ENCODE results near the gene GAA. TPM values are rescaled to one million over a fixed set of nuclear protein-coding genes. Genes with fewer than 3 reads are reported as not detected.
A peak's percentile ranks its signal among the peaks of the same experiment; 100 is the strongest.
"Not testable (repeated sequence)": the region's sequence is repeated elsewhere in the genome, so short reads cannot be mapped to it uniquely, and the experiment has no call there.

GAA gene
- total RNA-seq, 1 donor from 2014 or later = 17.9 TPM

DNA sequence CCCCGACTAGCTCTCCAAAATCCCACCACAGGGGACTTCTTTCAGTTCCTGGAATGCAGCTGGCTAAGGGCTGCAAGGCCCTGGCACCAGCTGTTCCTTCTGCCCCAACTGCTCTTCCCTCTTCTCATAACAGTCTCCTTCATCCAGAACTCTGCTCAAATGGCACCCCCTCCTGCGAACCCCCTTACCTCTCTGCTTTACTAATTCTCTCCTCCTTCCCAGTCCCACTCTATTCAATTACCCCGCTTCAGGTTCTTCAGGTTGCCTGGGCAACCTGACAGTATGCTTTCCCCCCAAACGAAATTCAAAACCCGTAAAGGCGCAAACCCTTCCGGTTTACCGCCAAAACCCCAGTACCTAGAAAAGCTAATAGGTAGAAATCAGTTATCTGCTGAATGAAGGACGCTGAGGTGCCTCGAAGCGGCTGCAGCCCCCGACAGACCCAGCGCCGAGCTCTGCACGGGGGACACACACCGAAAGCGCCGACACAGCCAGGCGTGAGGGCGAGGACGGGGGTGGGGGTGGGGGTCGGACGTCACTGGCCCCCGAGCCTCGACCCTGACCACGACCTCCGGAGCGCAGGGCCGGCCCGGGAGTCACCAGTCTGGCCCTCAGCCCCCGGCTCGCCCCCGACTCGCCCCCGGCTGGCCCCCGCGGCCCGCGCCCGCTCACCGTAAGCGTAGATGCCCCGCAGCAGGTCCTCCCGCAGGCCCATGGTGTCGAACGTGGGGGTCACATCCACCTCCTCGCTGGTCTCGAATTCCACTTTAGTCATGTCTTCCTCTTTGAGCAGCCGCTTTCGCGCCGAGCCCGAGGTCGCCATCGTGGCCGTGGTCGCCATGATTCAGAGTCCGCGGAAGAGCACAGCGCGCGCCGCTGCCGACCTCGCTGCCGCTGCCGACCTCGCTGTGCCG lies 45.0 kb downstream of the GAA start:
- Mint-ChIP-seq H3K36me3 (ENCODE audit: low read depth) (peaks cover 42% of the 10 kb centered on the region), H3K4me3 (peak overlapping the region; percentile 88), H3K4me1 (peaks cover 37% of the 10 kb centered on the region), H3K27me3 (no peaks in the 10 kb centered on the region), H3K27ac (peak overlapping the region; percentile 97), H3K9me3 (peaks cover 4% of the 10 kb centered on the region)
- intact Hi-C loops (cut with micrococcal nuclease) = loop anchor here (1.0 to 2.0 kb wide), 3 partner anchors 45 to 113 kb away; partner anchors contain the start of gene GAA
- peak; percentile 76 for DNase-seq

DNA sequence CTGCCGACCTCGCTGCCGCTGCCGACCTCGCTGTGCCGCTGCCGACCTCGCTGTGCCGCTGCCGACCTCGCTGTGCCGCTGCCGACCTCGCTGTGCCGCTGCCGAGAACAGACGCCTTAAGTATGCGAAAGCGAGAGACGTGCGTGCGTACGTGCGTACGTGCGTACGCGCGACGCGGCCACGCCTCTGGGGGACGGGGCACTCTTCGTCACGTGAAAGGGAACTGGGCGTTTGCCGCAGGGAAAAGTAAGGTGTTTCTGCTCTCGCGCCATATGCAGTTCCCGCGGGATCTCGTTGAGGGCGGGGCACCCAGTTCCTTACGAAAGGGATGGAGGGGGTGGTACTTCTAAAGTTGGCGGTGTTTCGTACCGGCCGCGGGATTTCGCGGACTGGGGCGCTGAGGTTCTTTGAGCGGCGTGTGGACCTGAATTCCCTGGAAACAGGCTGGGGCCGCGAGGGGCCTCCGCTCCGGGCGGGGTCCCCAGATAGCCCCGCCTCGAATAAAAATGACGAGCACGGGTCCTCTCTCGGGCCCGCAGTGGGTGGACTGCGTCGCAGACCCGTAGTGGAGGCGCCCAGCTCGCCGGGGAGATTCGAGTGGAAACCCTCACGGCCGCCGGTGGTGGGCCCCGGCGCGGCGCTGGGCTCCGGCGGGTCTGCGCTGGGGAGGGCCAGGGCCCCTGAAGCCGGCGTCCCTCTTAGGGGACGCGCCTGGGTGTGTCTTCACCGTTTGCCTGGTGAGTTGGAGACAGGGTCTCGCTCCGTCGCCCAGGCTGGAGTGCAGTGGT lies 45.8 kb downstream of the GAA start, which contains the start of gene EIF4A3:
TSS of gene EIF4A3 (minus strand) at position 94 of the 788 bp plus-strand sequence. CDS start 167 bp downstream, outside the sequence.
- H3K36me3 Mint-ChIP-seq (ENCODE audit: low read depth) = peaks cover 35% of the 10 kb centered on the region
- peak within 1 kb of the TSS; percentile 88 for H3K4me3 Mint-ChIP-seq
- peaks cover 4% of the 10 kb centered on the region for H3K9me3 Mint-ChIP-seq
- peak within 1 kb of the TSS; percentile 97 for H3K27ac Mint-ChIP-seq
- peaks cover 37% of the 10 kb centered on the region for H3K4me1 Mint-ChIP-seq
- intact Hi-C loops (cut with micrococcal nuclease) = loop anchor here (1.0 to 2.0 kb wide), 3 partner anchors 46 to 112 kb away; partner anchors contain the start of gene GAA
- peak; percentile 99 for DNase-seq
- no peaks in the 10 kb centered on the region for H3K27me3 Mint-ChIP-seq

DNA sequence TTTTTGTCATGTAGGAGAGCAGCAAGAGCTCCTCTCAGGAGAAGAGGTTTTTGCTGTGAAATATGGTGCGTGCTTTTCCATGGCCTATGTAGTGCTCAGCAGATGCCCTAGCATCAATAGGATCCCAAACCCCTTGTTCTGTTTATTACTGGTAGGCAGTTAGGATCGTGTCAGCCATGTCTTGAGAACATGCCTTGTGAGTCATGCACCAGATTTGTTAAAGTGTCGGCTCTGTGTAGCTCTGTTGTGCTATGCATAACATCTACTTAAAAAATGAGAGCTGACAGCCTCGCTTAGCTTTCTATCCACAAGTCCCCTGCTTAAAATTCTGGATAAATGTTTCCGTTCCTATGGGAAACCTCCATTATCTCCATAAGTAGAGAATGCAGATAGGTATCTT lies 50.0 kb downstream of the GAA start:
- intact Hi-C loops (cut with micrococcal nuclease) = no loop called here
- peaks cover 8% of the 10 kb centered on the region for H3K36me3 Mint-ChIP-seq (ENCODE audit: low read depth)
- no peak overlapping the region for H3K4me3 Mint-ChIP-seq
- DNase-seq = no peak
- peaks cover 11% of the 10 kb centered on the region for H3K9me3 Mint-ChIP-seq
- no peak overlapping the region for H3K27ac Mint-ChIP-seq
- peaks cover 16% of the 10 kb centered on the region for H3K4me1 Mint-ChIP-seq
- no peaks in the 10 kb centered on the region for H3K27me3 Mint-ChIP-seq

DNA sequence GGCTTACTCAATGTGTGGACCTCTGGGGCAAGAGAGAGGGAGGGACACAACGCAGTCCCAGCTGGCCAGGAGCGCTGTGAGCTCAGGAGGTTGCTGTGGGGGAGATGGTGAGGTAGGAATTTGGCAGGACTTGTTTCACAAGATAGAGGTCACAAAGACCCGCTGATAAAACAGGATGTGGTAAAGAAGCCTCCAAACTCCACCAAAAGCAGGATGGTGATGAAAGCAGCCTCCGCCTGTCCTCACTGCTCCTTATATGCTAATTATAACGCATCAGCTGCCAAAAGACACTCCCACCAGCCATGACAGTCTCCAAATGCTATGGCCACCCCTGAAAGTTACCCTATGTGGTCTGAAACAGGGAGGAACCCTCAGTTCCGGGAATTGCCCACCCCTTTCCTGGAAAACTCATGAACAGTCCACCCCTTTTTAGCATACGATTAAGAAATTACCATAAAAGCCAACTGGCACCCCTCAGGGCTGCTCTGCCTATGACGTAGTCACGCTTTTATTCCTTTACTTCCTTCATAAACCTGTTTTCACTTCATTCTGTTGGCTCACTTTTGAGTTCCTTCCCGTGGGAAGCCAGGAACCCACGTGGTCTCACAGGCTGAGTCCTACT lies 50.8 kb downstream of the GAA start:
- intact Hi-C loops (cut with micrococcal nuclease) = no loop called here
- no peaks in the 10 kb centered on the region for H3K27me3 Mint-ChIP-seq
- peaks cover 11% of the 10 kb centered on the region for H3K9me3 Mint-ChIP-seq
- DNase-seq = no peak
- H3K4me3 Mint-ChIP-seq = no peak overlapping the region
- H3K4me1 Mint-ChIP-seq = peaks cover 14% of the 10 kb centered on the region
- no peak overlapping the region for H3K27ac Mint-ChIP-seq
- peaks cover 5% of the 10 kb centered on the region for H3K36me3 Mint-ChIP-seq (ENCODE audit: low read depth)

DNA sequence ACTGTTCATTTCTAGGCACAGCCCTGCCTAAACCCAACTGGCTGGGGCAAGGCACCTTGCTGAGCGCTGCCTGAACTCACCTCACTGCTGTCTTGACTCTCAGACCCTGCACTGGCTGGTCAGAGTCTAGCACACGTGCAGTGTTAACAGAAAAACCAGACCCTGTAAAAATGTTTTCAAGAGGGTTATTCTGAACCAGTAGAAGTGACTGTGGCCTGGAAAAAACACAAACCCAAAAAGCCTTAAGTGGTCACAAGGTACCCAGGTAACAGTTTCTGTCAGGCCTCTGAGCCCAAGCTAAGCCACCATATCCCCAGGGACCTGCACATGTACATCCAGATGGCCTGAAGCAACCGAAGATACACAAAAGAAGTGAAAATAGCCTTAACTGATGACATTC lies 51.6 kb downstream of the GAA start:
- H3K9me3 Mint-ChIP-seq = peaks cover 11% of the 10 kb centered on the region
- peaks cover 4% of the 10 kb centered on the region for H3K36me3 Mint-ChIP-seq (ENCODE audit: low read depth)
- intact Hi-C loops (cut with micrococcal nuclease) = no loop called here
- H3K27me3 Mint-ChIP-seq = no peaks in the 10 kb centered on the region
- no peak overlapping the region for H3K4me3 Mint-ChIP-seq
- no peak for DNase-seq
- H3K27ac Mint-ChIP-seq = no peak overlapping the region
- H3K4me1 Mint-ChIP-seq = peaks cover 12% of the 10 kb centered on the region

DNA sequence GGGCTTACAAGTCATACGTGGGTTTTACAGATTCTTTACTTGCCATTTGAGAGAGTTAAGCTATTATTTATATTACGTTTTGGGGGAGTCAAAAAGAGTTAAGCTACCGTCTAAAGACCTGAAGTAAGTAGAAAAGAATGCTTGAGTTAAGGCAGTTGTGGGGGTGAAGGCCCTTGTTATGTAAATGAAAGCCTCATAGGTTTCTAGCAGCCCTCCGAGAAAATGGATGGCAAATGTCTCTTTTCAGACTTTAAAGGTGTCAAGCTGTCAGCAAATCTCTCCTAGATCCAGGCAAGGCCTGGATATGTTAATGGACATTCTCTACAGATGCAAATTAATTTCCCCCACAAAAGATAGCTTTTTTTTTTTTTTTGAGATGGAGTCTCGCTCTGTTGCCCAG lies 52.8 kb downstream of the GAA start:
- intact Hi-C loops (cut with micrococcal nuclease) = no loop called here
- peaks cover 4% of the 10 kb centered on the region for H3K36me3 Mint-ChIP-seq (ENCODE audit: low read depth)

DNA sequence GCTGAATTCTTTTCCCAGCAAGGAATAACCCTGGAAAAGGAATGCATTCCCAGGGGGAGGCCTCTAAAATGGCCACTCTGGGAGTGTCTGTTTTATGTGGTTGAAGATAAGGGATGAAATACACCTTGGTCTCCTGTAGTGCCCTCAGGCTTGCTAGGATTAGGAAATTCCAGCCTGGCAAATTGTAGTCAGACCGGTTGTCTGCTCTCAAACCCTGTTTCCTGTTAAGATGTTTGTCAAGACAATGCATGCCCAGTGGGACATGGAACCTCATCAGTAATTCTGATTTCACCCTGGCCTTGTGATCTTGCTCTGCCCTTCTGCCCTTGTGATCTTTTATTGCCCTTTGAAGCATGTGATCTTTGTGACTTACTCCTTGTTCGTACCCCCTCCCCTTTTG lies 54.2 kb downstream of the GAA start:
- Mint-ChIP-seq H3K9me3 (peaks cover 11% of the 10 kb centered on the region), H3K27me3 (peaks cover 12% of the 10 kb centered on the region)
- H3K36me3 Mint-ChIP-seq (ENCODE audit: low read depth); H3K27ac Mint-ChIP-seq; DNase-seq; intact Hi-C loops (cut with micrococcal nuclease); H3K4me1 Mint-ChIP-seq; H3K4me3 Mint-ChIP-seq: not testable (repeated sequence)

More for the DNA sequence above, 52.8 kb downstream of the GAA start:
- Mint-ChIP-seq H3K27me3 (peaks cover under 1% of the 10 kb centered on the region), H3K9me3 (peaks cover 11% of the 10 kb centered on the region), H3K27ac (no peak overlapping the region), H3K4me3 (no peak overlapping the region), H3K4me1 (peaks cover 10% of the 10 kb centered on the region)
- DNase-seq = no peak

DNA sequence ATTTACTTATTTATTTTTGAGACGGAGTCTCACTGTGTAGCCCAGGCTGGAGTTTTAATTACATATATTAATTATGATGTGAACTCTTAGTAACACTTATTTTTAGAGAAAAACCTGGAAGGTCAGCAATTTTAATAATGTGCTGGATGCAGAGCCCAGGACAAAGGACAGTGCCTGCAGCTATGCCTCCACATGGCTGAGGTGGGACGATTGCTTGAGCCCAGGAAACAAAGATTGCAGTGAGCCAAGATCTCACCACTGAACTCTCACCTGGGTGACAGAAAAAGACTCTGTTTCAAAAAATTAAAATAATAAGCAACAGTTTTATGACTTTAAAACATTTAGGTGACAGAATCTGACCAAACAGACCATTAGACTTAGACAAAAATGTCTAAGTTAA lies 57.5 kb downstream of the GAA start:
- Mint-ChIP-seq H3K9me3 (peaks cover 3% of the 10 kb centered on the region), H3K27me3 (peaks cover 13% of the 10 kb centered on the region), H3K4me3 (no peak overlapping the region), H3K36me3 (ENCODE audit: low read depth) (no peaks in the 10 kb centered on the region), H3K27ac (no peak overlapping the region), H3K4me1 (no peaks in the 10 kb centered on the region)
- DNase-seq = no peak
- intact Hi-C loops (cut with micrococcal nuclease) = no loop called here

DNA sequence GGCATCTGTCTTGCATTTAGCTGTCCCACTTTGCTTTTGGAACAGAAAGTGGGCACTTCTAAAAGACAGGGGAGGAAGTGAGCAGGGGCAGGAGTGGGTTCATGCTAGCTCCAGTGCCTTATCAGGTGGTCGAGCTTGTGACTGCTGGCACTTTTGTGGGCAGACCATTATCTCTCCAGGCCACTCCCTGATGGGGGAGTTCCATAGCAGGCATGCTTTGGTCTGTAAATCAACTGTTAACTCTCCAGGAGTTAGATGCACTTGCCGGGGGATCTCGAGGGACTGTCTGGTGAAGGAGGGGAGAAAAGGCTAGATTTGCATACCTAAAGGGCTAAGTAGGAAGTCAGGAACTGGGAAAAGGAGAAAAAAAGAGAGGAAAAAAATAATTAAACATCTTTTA lies 59.2 kb downstream of the GAA start:
- H3K27me3 Mint-ChIP-seq = peaks cover 13% of the 10 kb centered on the region
- no peaks in the 10 kb centered on the region for H3K9me3 Mint-ChIP-seq
- H3K27ac Mint-ChIP-seq = no peak overlapping the region
- H3K4me1 Mint-ChIP-seq = no peaks in the 10 kb centered on the region
- H3K36me3 Mint-ChIP-seq (ENCODE audit: low read depth) = no peaks in the 10 kb centered on the region
- no peak overlapping the region for H3K4me3 Mint-ChIP-seq
- intact Hi-C loops (cut with micrococcal nuclease) = no loop called here
- no peak for DNase-seq

DNA sequence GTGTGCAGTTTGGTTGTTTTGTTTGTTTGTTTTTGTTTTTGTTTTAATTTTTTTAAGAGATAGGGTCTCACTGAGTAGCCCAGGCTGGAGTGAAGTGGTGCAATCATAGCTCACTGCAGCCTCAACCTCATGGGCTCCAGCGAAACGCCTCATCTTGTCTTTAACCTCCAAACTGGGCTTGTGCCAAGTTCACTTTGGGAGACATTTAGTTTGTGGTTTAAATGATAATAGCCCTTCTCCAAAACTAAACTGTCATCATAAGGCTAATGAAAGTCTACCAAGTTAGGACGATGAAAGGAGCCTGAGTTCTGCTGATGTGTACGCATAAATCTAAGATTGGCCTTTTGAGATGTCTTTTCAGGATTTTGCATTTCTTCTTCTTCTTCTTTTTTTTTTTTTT lies 62.0 kb downstream of the GAA start:
- no peaks in the 10 kb centered on the region for H3K9me3 Mint-ChIP-seq
- H3K4me1 Mint-ChIP-seq = no peaks in the 10 kb centered on the region
- intact Hi-C loops (cut with micrococcal nuclease) = no loop called here

DNA sequence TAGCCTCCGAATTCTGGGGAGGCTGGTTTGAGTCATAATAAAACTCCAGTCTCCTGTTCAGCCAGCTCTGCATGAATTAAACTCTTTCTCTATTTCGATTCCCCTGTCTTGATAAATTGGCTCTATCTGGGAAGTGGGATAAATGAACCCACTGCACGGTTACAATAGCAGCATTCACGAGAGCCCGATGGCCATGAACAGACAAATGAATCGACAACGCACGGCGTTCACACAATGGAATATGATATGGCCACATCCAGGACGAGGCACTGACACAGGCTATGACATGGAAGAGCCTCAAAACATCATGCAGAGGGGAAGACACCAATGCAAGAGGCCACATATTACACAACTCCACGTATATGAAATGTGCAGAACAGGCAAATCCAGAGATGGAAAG lies 62.8 kb downstream of the GAA start:
- no peaks in the 10 kb centered on the region for H3K4me1 Mint-ChIP-seq
- H3K4me3 Mint-ChIP-seq = no peak overlapping the region
- no peaks in the 10 kb centered on the region for H3K9me3 Mint-ChIP-seq
- H3K27me3 Mint-ChIP-seq = peaks cover 12% of the 10 kb centered on the region
- no peak overlapping the region for H3K27ac Mint-ChIP-seq
- DNase-seq = no peak
- intact Hi-C loops (cut with micrococcal nuclease) = no loop called here
- no peaks in the 10 kb centered on the region for H3K36me3 Mint-ChIP-seq (ENCODE audit: low read depth)

More for the DNA sequence above, 62.0 kb downstream of the GAA start:
- no peak for DNase-seq
- Mint-ChIP-seq H3K27me3 (peaks cover 13% of the 10 kb centered on the region), H3K4me3 (no peak overlapping the region), H3K27ac (no peak overlapping the region), H3K36me3 (ENCODE audit: low read depth) (no peaks in the 10 kb centered on the region)

DNA sequence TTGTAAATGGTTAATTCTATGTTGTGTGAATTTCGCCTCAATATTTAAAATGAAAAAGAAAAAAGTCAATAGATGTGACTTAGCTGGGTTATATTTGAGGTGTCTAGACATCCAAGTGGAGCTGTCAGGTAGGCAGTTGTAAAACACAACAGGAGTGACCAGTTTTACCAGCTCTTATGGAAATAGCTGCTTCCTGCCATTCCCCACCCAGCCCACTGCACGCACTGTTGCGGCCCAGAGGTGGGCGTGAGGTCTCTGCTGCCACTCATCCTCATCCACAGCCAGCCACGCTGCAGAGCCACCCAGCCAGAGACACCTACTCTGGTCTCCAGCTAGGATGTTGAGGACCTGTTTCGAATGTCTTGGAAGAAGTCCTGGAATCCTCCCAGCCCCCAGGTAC lies 65.1 kb downstream of the GAA start:
- intact Hi-C loops (cut with micrococcal nuclease) = no loop called here
- H3K27ac Mint-ChIP-seq = no peak overlapping the region
- H3K36me3 Mint-ChIP-seq (ENCODE audit: low read depth) = no peaks in the 10 kb centered on the region
- H3K27me3 Mint-ChIP-seq = peaks cover 2% of the 10 kb centered on the region
- H3K4me3 Mint-ChIP-seq = no peak overlapping the region
- no peak for DNase-seq
- H3K4me1 Mint-ChIP-seq = peaks cover 2% of the 10 kb centered on the region
- H3K9me3 Mint-ChIP-seq = no peaks in the 10 kb centered on the region

DNA sequence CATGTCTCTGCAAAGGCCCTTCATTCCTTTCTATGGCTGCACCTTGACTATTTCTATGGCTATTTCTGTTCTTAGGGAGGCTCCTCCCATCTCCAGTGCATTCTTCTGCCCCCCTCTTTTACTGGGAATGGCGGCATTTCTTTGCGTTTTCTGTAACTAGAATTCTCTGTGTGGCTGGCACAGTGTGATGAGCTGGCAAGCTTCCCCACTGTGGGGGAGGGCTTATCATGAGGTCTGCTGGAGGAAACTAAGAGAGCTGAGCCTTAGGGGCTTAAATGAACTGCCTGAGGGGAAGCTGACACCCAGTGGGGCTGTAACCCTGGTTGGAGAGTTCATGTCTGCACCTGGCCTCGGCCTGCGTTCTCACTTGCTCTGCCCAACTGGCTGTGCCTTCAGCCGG lies 67.0 kb downstream of the GAA start:
- Mint-ChIP-seq H3K9me3 (no peaks in the 10 kb centered on the region), H3K27ac (no peak overlapping the region), H3K4me3 (no peak overlapping the region), H3K4me1 (peaks cover 2% of the 10 kb centered on the region), H3K27me3 (peaks cover 2% of the 10 kb centered on the region), H3K36me3 (ENCODE audit: low read depth) (no peaks in the 10 kb centered on the region)
- intact Hi-C loops (cut with micrococcal nuclease) = no loop called here
- DNase-seq = no peak

All from activated CD4-positive, alpha-beta T cell treated with anti-CD3 and anti-CD28 coated beads, Interleukin-2, amount 10 ng/mL, durations not matched to agents 24 days and 14 days (primary cell).